GM18868 (cell line): Measurements from ENCODE around the gene TFEB.
"Not testable (repeated sequence)": the region's sequence is repeated elsewhere in the genome, so short reads cannot be mapped to it uniquely, and the experiment has no call there.

ENCODE experiments used
- ATAC-seq: cut with Tn5 transposase; IDR thresholded peaks from one replicate; pipeline ENCODE4 v1.9.1; 2021; ENCODE audit warnings: mild to moderate bottlenecking, moderate library complexity; ENCODE audit not compliant: unreplicated experiment

TFEB gene

GRCh38 chr6:41766043-41766664, 30.7 kb upstream of the TFEB start:
- ATAC-seq = not testable (repeated sequence)

DNA sequence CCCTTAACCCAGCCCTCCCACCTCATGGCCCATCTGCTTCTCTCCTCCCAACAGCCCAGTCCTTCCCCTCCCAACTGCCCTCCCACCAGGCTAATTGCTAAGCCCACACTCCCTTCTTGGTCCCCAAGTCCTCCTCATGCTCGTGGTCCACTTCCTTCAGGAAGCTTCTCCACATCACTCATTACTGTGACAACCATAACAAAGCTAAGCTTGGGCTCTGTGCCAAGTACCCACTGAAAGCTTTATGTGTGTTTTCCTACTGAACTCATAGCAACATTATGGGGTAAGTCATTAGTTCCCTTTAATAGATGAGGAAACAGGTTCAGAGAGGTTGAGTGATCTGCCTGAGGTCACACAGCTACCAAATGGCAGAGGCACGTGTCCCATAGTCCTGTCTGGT, 28.1 kb upstream of the TFEB start:
- ATAC-seq = no peak

- no peak for ATAC-seq
Measured at GRCh38 chr6:41759905-41760579, 24.6 kb upstream of the TFEB start.

GRCh38 chr6:41759106-41759904, 23.9 kb upstream of the TFEB start:
- no peak for ATAC-seq

GRCh38 chr6:41758641-41759035, 23.2 kb upstream of the TFEB start:
- no peak for ATAC-seq

DNA sequence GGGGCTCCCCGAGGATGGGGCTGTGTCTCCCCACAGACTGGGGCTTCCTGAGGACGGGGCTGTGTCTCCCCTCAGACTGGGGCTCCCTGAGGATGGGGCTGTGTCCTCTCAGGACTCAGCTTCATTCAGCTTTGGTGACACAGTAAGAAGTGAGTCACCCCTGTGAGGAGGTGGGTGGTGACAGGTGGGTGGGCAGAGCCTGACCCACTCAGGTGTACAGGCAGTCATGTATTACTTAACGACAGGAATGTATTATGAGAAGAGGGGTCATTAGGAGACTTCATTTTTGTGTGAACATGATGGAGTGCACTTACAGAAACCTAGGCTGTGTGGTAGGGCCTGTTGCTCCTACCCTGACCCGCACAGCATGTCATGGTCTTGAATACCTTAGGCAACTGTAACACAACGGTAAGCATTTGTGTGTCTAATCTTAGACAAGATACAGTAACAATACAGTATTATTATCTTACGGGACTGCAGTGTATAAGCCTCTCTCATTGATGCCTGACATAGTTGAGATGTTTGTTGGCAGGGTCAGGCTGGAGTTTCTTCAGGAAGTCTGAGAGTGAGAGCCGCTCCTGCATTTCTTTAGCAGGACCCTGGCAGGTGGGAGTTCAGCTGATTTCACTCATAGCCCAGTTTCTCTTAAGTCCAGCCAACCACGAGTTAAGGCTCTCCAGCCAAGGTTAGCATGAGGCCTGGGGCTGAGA, 22.7 kb upstream of the TFEB start:
- ATAC-seq = no peak

DNA sequence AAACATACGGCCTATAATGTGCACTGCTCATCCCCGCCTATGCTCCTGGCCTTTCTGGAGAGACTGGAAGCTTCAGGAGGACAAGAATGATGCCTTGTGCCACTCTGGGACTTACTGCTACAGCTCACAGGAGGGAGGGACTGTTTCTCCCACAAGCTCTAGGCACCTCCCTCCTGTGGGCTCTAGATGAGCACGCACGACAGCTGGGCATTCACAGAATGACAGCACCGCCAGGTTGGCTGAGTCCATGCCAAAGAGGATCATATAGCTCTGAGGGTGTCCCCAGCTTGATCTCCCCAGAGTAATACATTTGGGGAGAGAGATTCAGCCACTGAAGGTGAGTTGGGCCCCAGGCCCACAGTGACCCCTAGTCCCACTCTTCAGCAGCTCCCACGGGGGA, 21.9 kb upstream of the TFEB start:
- ATAC-seq = no peak

DNA sequence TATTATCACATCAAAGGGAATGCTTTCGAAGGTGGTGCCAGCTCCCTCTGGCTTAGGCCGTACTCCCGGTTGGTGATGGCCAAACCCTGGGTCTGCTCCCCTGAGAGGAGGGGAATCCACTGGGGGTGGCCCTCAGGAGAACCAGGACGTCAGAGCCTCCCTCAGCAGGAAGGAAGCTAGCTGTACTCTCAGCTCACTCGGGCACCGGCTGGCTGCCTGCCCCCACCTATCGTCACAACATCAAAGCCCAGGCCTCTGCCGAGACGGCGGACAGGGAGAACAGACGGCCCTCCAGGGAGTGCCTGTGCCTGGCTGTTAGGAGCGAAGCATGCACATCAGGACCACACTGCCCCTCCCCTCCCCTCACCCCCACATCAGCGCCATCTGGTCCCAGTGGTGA, 20.9 kb upstream of the TFEB start:
- ATAC-seq = no peak

DNA sequence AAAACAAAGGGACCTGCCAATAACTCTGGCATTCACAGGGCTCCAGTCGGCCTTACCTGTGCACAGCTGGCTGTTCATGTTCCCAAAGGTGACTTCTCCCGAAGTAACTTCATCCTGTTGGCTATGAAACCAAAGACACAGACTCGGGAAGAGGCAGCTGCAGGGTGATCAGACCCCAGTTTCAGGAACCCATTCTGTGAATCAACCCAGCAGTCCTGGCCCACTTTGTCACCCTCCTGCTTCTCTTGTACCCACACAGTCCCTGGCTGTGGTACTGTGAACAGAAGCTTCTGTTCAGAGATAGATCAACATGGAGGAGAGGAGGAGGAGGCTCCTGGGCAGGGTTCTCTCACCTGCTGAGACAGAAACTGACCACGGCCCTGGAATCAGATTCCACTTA, 20.5 kb upstream of the TFEB start:
- ATAC-seq = no peak

GRCh38 chr6:41750374-41750773, 15.0 kb upstream of the TFEB start:
- ATAC-seq = no peak

- no peak for ATAC-seq
Measured at GRCh38 chr6:41748542-41748941, 13.1 kb upstream of the TFEB start.

DNA sequence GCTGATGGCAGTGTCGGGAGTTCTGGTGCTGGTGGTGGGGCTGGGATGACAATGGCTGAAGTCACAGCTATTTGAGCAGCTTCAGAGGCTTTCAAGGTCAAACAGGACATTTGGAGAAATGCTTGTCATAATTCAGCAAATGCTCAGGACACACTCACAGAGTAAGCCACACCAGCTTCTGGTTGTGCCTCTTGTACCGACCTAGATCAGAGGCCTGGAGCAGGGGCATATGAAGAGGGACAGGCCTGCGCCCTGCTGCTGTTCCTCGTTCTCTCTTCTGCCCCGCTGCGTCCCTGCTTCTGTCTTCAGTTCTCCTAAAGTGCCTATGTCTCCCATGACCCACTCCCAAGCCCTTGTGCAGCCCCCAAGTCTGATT, 12.7 kb upstream of the TFEB start:
- no peak for ATAC-seq

DNA sequence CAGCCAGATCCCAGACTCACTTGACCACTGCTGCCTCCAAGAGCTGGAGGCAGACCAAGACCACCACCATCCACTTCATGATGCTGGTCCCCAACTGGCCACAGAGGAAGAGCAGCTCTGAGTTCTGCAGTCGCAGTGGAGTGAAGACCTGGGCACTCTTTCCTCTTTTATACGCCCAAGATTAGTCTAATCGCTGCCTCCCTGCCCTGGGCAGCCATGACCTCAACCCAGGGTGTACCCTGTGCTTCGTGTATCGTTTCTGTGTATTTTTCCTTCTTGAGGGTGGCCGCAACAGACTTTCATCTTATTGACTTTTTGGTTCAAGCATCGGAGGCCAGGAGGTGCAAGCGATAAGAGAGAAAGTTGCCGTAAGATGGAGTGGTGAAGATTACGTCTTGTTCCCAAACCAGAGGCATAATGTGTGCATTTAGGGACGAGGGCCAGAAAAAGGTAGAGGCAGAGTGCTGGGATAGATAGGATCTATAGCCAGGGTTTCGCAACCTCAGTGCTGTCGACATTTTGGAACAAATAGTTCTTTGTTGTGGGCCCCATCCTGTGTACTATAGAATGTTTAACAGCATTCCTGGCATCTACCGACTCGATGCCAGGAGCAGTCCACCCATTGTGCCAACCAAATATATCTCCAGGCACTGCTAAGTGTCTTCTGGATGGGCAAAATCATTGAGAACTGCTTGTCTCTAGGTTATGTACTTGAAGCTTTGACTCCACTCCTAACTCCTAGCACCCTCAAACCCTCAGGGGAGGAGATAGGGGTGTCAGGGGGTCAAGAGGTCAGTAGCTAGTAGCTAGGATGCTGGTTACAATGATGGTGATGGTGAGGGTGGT, 12.1 kb upstream of the TFEB start, which contains the start of gene PGC:
TSS of gene PGC (minus strand) at position 142 of the 846 bp plus-strand sequence. CDS start at position 79, 63 bp downstream.
- ATAC-seq = no peak

DNA sequence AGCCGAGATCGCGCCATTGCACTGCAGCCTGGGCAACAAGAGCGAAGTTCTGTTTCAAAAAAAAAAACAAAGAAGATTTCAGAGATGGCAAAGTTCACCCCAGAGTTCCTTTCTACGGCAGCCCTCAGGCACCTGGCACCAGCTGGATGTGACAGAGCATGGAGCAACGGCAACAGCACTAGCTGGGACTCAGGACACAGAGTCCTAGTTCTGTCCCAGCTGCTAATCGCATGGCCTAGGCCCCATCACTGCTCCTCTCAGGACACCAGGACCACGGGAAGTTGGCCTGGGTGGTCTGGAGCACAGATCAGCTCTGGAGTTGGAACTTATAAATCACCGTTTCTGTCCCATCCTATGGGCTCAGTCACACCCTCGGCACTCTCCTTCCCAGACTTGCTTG, 10.7 kb upstream of the TFEB start:
- no peak for ATAC-seq

DNA sequence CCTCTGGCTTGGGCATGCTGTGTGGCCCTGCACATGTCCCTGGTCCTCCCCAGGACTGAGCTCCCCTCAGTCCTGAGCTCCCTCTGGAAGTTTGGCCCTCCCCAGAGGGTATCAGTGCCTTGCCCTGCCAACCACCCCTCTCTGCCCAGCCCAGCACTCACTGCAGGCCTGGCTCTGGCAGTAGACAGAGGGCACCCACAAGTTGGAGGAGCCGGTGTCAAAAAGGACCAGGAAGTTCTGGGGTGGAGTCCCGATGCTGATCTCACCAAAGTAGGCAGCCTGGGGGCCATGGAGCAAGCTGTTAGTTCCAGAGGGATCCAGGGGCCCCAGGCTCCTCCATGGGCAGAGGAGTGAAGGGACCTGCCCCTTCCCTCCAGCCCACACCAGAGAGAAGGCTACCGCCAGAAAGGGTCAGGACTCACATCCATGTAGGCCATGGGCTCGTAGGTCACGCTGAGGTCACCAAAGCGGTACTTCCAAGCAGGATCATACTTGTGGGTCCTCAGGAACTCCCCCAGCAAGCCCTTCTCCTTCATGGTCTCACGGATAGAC, 8.9 kb upstream of the TFEB start:
- no peak for ATAC-seq

GRCh38 chr6:41743406-41744235, 8.2 kb upstream of the TFEB start:
- no peak for ATAC-seq

DNA sequence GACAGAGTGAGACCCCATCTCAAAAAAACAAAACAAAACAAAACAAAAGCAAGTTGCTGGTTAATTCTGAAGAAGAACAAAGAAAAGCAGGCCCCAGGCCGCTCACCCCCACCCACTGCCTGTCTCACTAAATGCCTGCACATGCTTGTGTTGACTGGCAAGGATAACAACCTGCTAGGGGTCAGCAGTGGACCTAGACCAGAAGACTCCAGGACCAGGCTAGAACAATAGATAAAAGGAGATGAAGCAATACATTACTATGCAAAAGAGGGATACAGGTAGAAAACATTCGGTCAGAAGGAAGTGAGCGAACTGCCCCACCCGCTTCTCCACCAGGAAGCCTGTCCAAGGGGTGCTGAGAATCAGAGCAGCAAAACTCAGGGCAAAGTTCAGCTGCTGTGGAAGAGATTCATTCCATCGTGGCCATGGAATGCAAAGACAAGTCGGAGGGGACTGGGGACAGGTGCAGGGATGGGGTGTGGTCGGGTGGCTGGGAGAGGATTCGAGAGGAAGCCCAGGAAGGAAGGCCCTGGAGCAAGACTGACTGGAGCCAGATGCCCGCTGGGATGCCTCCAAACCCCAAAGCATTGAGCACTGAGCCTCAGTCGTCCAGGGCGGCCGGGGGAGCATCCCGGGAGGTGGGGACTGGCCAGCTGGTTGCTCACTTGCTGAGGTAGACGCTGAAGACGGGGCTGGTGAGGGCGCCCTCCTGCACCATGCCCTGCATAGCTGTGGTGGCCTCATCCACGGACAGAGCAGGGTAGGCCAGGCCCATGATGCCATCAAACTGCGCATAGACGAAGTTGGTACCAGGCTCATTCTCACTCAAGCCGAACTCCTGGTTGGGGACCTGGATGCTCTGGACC, 6.5 kb upstream of the TFEB start:
- ATAC-seq = no peak

DNA sequence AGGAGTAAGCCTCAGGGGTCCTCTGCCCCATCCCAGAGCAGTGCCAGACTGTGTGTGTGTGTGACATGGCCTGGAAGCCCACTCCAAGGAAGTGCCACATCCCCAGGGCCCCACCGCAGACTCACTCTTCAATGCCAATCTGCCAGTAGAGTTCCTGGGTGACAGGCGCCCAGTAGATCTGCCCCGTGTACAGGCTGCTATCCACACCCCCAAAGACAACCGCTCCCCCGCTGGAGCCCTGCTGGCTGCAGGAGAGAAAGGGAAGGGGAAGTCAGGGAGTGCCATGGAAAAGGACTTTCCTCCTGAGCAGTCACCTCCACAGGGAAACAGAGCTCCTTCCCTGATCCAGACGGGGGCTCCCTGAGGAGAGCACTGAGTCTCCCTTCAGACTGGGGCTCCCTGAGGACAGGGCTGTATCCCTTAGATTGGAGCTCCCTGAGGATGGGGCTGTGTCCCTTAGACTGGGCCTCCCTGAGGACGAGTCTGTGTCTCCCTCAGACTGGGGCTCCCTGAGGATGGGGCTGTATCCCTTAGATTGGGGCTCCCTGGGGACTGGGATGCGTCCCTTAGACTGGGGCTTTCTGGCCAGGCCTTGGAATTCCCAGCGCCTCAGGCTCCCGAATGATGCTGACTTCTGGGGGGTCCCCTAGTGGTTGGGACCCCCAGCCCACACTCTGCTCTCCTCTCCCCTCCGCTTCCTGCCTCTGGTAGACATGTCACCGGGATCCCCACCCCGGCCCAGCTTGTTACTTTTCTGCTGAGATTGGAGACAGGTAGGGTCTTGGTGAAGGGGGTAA, 5.2 kb upstream of the TFEB start:
- no peak for ATAC-seq
